ENCODE measurements around the gene OR8G1. TPM values are rescaled to one million over a fixed set of nuclear protein-coding genes. Genes with fewer than 3 reads are reported as not detected.

The OR8G1 gene
- not detected in 2 replicates for total RNA-seq

GRCh38 chr11:124240621-124241397, at the start of gene OR8G1:
Gene OR8G1, plus strand, starts transcription at chr11:124241095. Its CDS starts 8,581 bp downstream, at chr11:124249676.

DNA sequence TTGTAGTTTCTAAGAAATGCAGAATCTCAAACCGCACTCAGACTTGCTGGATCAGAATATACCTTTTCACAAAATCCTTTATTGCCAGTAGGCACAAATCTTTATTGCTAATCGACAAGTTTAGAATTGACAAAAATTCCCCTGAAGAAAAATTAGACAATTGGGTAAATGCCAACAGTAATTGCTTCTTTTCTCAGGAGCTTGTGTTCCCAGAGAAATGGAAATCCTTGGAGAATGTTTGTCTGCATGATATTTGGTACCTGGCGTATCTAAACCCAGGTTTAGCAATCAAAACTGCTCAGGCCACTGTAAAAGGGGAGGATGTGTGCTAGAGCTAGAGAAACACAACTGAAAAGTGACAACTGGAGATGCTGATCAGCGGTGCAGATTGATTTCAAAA, 15.2 kb downstream of the OR8G1 start, which contains the start of gene OR8G5:
Gene OR8G5 (plus strand): TSS at position 301 of the 400 bp plus-strand sequence. CDS start 8,556 bp downstream, outside the sequence.

Other genes starting within 250 kb of the OR8G1 start
- not detected in 2 replicates for gene OR10G6, start 245.9 kb upstream of the OR8G1 start, total RNA-seq
- not detected in 2 replicates for gene OR10G4, start 228.1 kb upstream of the OR8G1 start, total RNA-seq
- not detected in 2 replicates for gene OR10G9, start 218.1 kb upstream of the OR8G1 start, total RNA-seq
- gene OR10G8, start 214.3 kb upstream of the OR8G1 start, total RNA-seq = not detected in 2 replicates
- not detected in 2 replicates for gene OR10G7, start 199.8 kb upstream of the OR8G1 start, total RNA-seq
- gene VWA5A, start 125.6 kb upstream of the OR8G1 start, total RNA-seq = 21.0 and 23.5 TPM in 2 replicates
- gene OR10D3, start 57.8 kb upstream of the OR8G1 start, total RNA-seq = not detected in 2 replicates
- not detected in 2 replicates for gene OR8G5, start 15.3 kb downstream of the OR8G1 start, total RNA-seq
- not detected in 2 replicates for gene OR8D1, start 72.9 kb downstream of the OR8G1 start, total RNA-seq
- not detected in 2 replicates for gene OR8D2, start 79.1 kb downstream of the OR8G1 start, total RNA-seq
- not detected in 2 replicates for gene OR8B2, start 143.4 kb downstream of the OR8G1 start, total RNA-seq
- not detected in 2 replicates for gene OR8B3, start 157.9 kb downstream of the OR8G1 start, total RNA-seq
- gene OR8B4, start 183.8 kb downstream of the OR8G1 start, total RNA-seq = not detected in 2 replicates
- not detected in 2 replicates for gene OR8B8, start 204.6 kb downstream of the OR8G1 start, total RNA-seq

Data from bronchus fibroblast of lung (primary cell).